SK-N-SH treated with all-trans-retinoic acid at 6 μM for 48 hours (cell line): Measurements from ENCODE around the gene OR4P4.

ENCODE experiments used
- ATAC-seq: fragments of 200-7000 bp; cut with Tn5 transposase; 3 replicates; pipeline ENCODE4 v1.9.1; 2020; ENCODE audit warnings: mild to moderate bottlenecking, moderate library complexity
- BACH2 ChIP-seq: fragments of 250-450 bp; sonication (Bioruptor Pico); IDR thresholded peaks from 2 replicates; pipeline ENCODE4 v1.9.0; 2021; ENCODE audit warnings: mild to moderate bottlenecking, borderline replicate concordance
- CSDC2 ChIP-seq: fragments of 250-450 bp; sonication (Bioruptor Pico); IDR thresholded peaks from 2 replicates; pipeline ENCODE4 v1.5.0; 2020; ENCODE audit warnings: mild to moderate bottlenecking, moderate library complexity
- CSRNP3 ChIP-seq: fragments of 250-450 bp; sonication (Bioruptor Pico); IDR thresholded peaks from 2 replicates; pipeline ENCODE4 v1.5.1; 2021; ENCODE audit warnings: mild to moderate bottlenecking, moderate library complexity
- ESRRG ChIP-seq: fragments of 250-450 bp; sonication (Bioruptor Pico); IDR thresholded peaks from 2 replicates; pipeline ENCODE4 v1.6.1; 2021; ENCODE audit warnings: mild to moderate bottlenecking
- GLIS3 ChIP-seq: fragments of 250-450 bp; sonication (Bioruptor Pico); IDR thresholded peaks from 2 replicates; pipeline ENCODE4 v1.5.0; 2020; ENCODE audit warnings: mild to moderate bottlenecking, moderate library complexity
- ISL1 ChIP-seq: fragments of 250-450 bp; sonication (Bioruptor Pico); IDR thresholded peaks from 2 replicates; pipeline ENCODE4 v2.1.2; 2022; ENCODE audit warnings: mild to moderate bottlenecking, moderate library complexity
- OSR1 ChIP-seq: fragments of 250-450 bp; sonication (Bioruptor Pico); IDR thresholded peaks from 2 replicates; pipeline ENCODE4 v1.8.0; 2022; ENCODE audit warnings: moderate library complexity, mild to moderate bottlenecking, inconsistent platforms
- POU6F1 ChIP-seq: fragments of 250-450 bp; sonication (Bioruptor Pico); IDR thresholded peaks from 2 replicates; pipeline ENCODE4 v1.8.0; 2021; ENCODE audit warnings: low read depth, mild to moderate bottlenecking, moderate library complexity, borderline replicate concordance
- PPARA ChIP-seq: fragments of 250-450 bp; sonication (Bioruptor Pico); IDR thresholded peaks from 2 replicates; pipeline ENCODE4 v1.5.0; 2020; ENCODE audit warnings: mild to moderate bottlenecking, borderline replicate concordance
- RARB ChIP-seq: fragments of 250-450 bp; sonication (Bioruptor Pico); IDR thresholded peaks from 2 replicates; pipeline ENCODE4 v1.8.0; 2021; ENCODE audit warnings: mild to moderate bottlenecking, moderate library complexity
- SNAI2 ChIP-seq: fragments of 250-450 bp; sonication (Bioruptor Pico); IDR thresholded peaks from 2 replicates; pipeline ENCODE4 v1.5.0; 2020; ENCODE audit warnings: mild to moderate bottlenecking, moderate library complexity
- TCF4 ChIP-seq: fragments of 250-450 bp; sonication (Bioruptor Pico); IDR thresholded peaks from 2 replicates; pipeline ENCODE4 v1.8.0; 2021; ENCODE audit warnings: mild to moderate bottlenecking, moderate library complexity, borderline replicate concordance
- TOX ChIP-seq: fragments of 250-450 bp; sonication (Bioruptor Pico); IDR thresholded peaks from 2 replicates; pipeline ENCODE4 v1.8.0; 2021; ENCODE audit warnings: mild to moderate bottlenecking, moderate library complexity, borderline replicate concordance
- ZC3H10 ChIP-seq: fragments of 250-450 bp; sonication (Bioruptor Pico); IDR thresholded peaks from 2 replicates; pipeline ENCODE4 v1.5.1; 2021; ENCODE audit warnings: mild to moderate bottlenecking, moderate library complexity
- ZFP30 ChIP-seq: fragments of 450-650 bp; formaldehyde crosslinking; IDR thresholded peaks from 2 replicates; pipeline ENCODE4 v1.5.0; 2022; ENCODE audit warnings: mild to moderate bottlenecking, moderate library complexity
- ZNF70 ChIP-seq: fragments of 450-650 bp; formaldehyde crosslinking; IDR thresholded peaks from 2 replicates; pipeline ENCODE4 v1.5.0; 2020; ENCODE audit warnings: mild to moderate bottlenecking, moderate library complexity
- ZNF8 ChIP-seq: fragments of 450-650 bp; formaldehyde crosslinking; IDR thresholded peaks from 2 replicates; pipeline ENCODE4 v1.5.0; 2020; ENCODE audit warnings: mild to moderate bottlenecking, moderate library complexity
- TF ChIP-seq, protein P1 (sequence below): fragments of 250-450 bp; sonication (Bioruptor Pico); IDR thresholded peaks from 2 replicates; pipeline ENCODE4 v1.5.0; 2020; ENCODE audit warnings: mild to moderate bottlenecking, moderate library complexity
- TF ChIP-seq, protein P2 (sequence below): fragments of 250-450 bp; sonication (Bioruptor Pico); IDR thresholded peaks from 2 replicates; pipeline ENCODE4 v1.8.0; 2020; ENCODE audit warnings: mild to moderate bottlenecking, moderate library complexity, borderline replicate concordance

OR4P4 gene

DNA sequence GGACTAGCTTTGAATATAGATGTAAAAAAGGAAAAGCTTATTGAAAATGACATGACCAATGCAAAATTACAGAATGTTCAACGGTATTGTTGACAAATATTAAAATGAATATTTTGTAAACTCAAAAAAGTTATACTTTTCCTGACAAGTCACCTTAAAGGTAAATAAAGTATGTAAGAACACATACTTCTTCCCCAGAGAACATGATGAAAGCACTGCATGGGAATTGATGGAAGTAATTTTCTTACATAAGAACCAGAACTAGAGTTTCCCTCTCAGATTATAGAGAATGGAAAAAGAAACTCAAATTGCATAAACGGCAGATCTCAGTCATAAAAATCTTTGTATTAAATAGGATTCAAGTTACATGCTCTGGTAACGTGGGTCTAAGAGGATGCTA lies at the start of gene OR4P4:
OR4P4 (plus strand) TSS at position 301 of the 400 bp plus-strand sequence.
- no peak for ATAC-seq
- no peak for TF ChIP-seq SNAI2
- no peak for TF ChIP-seq OSR1
- no peak for TF ChIP-seq ESRRG (CRISPR knock-in tag)
- TF ChIP-seq BACH2 (CRISPR knock-in tag) = no peak
- TF ChIP-seq PPARA (CRISPR knock-in tag) = no peak
- TF ChIP-seq, protein P1, sequence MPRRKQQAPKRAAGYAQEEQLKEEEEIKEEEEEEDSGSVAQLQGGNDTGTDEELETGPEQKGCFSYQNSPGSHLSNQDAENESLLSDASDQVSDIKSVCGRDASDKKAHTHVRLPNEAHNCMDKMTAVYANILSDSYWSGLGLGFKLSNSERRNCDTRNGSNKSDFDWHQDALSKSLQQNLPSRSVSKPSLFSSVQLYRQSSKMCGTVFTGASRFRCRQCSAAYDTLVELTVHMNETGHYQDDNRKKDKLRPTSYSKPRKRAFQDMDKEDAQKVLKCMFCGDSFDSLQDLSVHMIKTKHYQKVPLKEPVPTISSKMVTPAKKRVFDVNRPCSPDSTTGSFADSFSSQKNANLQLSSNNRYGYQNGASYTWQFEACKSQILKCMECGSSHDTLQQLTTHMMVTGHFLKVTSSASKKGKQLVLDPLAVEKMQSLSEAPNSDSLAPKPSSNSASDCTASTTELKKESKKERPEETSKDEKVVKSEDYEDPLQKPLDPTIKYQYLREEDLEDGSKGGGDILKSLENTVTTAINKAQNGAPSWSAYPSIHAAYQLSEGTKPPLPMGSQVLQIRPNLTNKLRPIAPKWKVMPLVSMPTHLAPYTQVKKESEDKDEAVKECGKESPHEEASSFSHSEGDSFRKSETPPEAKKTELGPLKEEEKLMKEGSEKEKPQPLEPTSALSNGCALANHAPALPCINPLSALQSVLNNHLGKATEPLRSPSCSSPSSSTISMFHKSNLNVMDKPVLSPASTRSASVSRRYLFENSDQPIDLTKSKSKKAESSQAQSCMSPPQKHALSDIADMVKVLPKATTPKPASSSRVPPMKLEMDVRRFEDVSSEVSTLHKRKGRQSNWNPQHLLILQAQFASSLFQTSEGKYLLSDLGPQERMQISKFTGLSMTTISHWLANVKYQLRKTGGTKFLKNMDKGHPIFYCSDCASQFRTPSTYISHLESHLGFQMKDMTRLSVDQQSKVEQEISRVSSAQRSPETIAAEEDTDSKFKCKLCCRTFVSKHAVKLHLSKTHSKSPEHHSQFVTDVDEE (CRISPR knock-in tag) = no peak
- TF ChIP-seq TCF4 (CRISPR knock-in tag) = no peak
- no peak for TF ChIP-seq GLIS3 (CRISPR knock-in tag)
- no peak for TF ChIP-seq POU6F1 (CRISPR knock-in tag)
- no peak for TF ChIP-seq CSDC2 (CRISPR knock-in tag)
- no peak for TF ChIP-seq ZNF70
- no peak for TF ChIP-seq ZFP30
- TF ChIP-seq ZNF8 (CRISPR knock-in tag) = no peak
- no peak for TF ChIP-seq CSRNP3 (CRISPR knock-in tag)

- TF ChIP-seq ZNF8 (CRISPR knock-in tag) (no peak), ISL1 (no peak), ZNF70 (no peak), CSDC2 (CRISPR knock-in tag) (no peak), RARB (CRISPR knock-in tag) (no peak), POU6F1 (CRISPR knock-in tag) (no peak), TOX (no peak), ZC3H10 (CRISPR knock-in tag) (no peak), CSRNP3 (CRISPR knock-in tag) (no peak)
- TF ChIP-seq, protein P1 (CRISPR knock-in tag) = no peak
- ATAC-seq = no peak
Observed at GRCh38 chr11:55607545-55607944, 27.4 kb upstream of the OR4P4 start, which contains the start of gene OR4C11. OR4C11 (minus strand) TSS chr11:55607645; CDS start chr11:55604373, 3,272 bp downstream.

GRCh38 chr11:55624531-55624930 lies 10.4 kb upstream of the OR4P4 start:
- TF ChIP-seq CSDC2 (CRISPR knock-in tag) = no peak
- no peak for TF ChIP-seq TCF4 (CRISPR knock-in tag)
- TF ChIP-seq BACH2 (CRISPR knock-in tag) = no peak
- TF ChIP-seq ZC3H10 (CRISPR knock-in tag) = no peak
- TF ChIP-seq RARB (CRISPR knock-in tag) = no peak
- TF ChIP-seq, protein P2, sequence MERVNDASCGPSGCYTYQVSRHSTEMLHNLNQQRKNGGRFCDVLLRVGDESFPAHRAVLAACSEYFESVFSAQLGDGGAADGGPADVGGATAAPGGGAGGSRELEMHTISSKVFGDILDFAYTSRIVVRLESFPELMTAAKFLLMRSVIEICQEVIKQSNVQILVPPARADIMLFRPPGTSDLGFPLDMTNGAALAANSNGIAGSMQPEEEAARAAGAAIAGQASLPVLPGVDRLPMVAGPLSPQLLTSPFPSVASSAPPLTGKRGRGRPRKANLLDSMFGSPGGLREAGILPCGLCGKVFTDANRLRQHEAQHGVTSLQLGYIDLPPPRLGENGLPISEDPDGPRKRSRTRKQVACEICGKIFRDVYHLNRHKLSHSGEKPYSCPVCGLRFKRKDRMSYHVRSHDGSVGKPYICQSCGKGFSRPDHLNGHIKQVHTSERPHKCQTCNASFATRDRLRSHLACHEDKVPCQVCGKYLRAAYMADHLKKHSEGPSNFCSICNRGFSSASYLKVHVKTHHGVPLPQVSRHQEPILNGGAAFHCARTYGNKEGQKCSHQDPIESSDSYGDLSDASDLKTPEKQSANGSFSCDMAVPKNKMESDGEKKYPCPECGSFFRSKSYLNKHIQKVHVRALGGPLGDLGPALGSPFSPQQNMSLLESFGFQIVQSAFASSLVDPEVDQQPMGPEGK (CRISPR knock-in tag) = no peak
- no peak for TF ChIP-seq ZNF70
- TF ChIP-seq CSRNP3 (CRISPR knock-in tag) = no peak
- TF ChIP-seq POU6F1 (CRISPR knock-in tag) = no peak
- no peak for TF ChIP-seq ESRRG (CRISPR knock-in tag)
- no peak for TF ChIP-seq ZNF8 (CRISPR knock-in tag)
- no peak for ATAC-seq
